22Rv1 (cell line): ENCODE results near the gene SMTNL2.

Source experiments
- CTCF ChIP-seq: fragments of 450-650 bp; IDR thresholded peaks from 2 replicates; pipeline ENCODE4 v1.5.1; 2017; ENCODE audit warnings: mild to moderate bottlenecking
- ZFX ChIP-seq: fragments of 450-650 bp; IDR thresholded peaks from 2 replicates; pipeline ENCODE4 v1.6.1; 2017; ENCODE audit warnings: antibody characterized with exemption, borderline replicate concordance

GRCh38 chr17:4617590-4618351, 33.4 kb downstream of the SMTNL2 start:
- TF ChIP-seq CTCF (no peak), ZFX (no peak)
